ENCODE data around the gene PDS5B.

DNA sequence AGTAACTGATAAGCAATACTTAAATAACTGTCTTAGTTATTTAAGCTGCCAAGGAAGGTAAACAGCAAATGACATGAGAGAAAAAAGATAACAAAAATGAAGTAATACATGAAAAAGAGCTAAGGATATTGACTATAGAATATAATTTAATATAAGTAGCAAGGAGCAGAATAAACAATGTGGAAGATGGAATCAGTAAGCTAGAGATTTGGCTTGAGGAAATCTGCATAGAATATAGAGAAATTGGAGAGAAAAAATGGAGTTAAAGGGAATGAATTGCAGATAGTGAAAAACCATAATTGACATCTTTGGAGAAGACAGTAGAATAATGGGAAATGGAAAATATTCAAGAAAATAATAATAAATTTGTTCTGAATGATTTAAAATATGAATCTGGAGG is 127.1 kb downstream of the PDS5B start:
- TF ChIP-seq, protein P1, sequence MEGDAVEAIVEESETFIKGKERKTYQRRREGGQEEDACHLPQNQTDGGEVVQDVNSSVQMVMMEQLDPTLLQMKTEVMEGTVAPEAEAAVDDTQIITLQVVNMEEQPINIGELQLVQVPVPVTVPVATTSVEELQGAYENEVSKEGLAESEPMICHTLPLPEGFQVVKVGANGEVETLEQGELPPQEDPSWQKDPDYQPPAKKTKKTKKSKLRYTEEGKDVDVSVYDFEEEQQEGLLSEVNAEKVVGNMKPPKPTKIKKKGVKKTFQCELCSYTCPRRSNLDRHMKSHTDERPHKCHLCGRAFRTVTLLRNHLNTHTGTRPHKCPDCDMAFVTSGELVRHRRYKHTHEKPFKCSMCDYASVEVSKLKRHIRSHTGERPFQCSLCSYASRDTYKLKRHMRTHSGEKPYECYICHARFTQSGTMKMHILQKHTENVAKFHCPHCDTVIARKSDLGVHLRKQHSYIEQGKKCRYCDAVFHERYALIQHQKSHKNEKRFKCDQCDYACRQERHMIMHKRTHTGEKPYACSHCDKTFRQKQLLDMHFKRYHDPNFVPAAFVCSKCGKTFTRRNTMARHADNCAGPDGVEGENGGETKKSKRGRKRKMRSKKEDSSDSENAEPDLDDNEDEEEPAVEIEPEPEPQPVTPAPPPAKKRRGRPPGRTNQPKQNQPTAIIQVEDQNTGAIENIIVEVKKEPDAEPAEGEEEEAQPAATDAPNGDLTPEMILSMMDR (IDR thresholded peaks at IDR 0.05 in 2 of 3, conservative IDR thresholded peaks at IDR 0.05 in 1 of 3; ENCODE audit: borderline replicate concordance in 1 of 3, insufficient read depth in 1 of 3, low read depth in 2 of 3, low read length in 2 of 3): no peak
- no peak for TF ChIP-seq POLR2AphosphoS5 (IDR thresholded peaks at IDR 0.05; ENCODE audit: low read depth, low read length)
- TF ChIP-seq TCF7L2 (IDR thresholded peaks at IDR 0.05; ENCODE audit: borderline replicate concordance, extremely low read depth, insufficient read depth, insufficient read length): no peak
- TF ChIP-seq POLR2A (IDR thresholded peaks at IDR 0.05; ENCODE audit: borderline replicate concordance, extremely low read depth, insufficient read depth, insufficient read length): no peak
- TF ChIP-seq FOSL1 (IDR thresholded peaks at IDR 0.05; ENCODE audit: low read depth): no peak
- TF ChIP-seq, protein P2, sequence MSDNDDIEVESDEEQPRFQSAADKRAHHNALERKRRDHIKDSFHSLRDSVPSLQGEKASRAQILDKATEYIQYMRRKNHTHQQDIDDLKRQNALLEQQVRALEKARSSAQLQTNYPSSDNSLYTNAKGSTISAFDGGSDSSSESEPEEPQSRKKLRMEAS (IDR thresholded peaks at IDR 0.05): no peak
- no peak for TF ChIP-seq EZH2 (IDR thresholded peaks at IDR 0.05)
- TF ChIP-seq YY1 (IDR thresholded peaks at IDR 0.05; ENCODE audit: extremely low read depth, insufficient replicate concordance, low read depth, low read length): no peak
- TF ChIP-seq SP1 (IDR thresholded peaks at IDR 0.05; ENCODE audit: low read depth): no peak
- no peak for TF ChIP-seq EGR1 (IDR thresholded peaks at IDR 0.05; ENCODE audit: low read depth)

Measured in HCT116 (cell line).